GM21381 (cell line): Measurements from ENCODE around the gene STX4.
"Not testable (repeated sequence)": the region's sequence is repeated elsewhere in the genome, so short reads cannot be mapped to it uniquely, and the experiment has no call there.

Experiments
- ATAC-seq: cut with Tn5 transposase; IDR thresholded peaks from one replicate; pipeline ENCODE4 v1.9.1; 2021; ENCODE audit warnings: mild to moderate bottlenecking, moderate library complexity; ENCODE audit not compliant: unreplicated experiment

STX4 gene

DNA sequence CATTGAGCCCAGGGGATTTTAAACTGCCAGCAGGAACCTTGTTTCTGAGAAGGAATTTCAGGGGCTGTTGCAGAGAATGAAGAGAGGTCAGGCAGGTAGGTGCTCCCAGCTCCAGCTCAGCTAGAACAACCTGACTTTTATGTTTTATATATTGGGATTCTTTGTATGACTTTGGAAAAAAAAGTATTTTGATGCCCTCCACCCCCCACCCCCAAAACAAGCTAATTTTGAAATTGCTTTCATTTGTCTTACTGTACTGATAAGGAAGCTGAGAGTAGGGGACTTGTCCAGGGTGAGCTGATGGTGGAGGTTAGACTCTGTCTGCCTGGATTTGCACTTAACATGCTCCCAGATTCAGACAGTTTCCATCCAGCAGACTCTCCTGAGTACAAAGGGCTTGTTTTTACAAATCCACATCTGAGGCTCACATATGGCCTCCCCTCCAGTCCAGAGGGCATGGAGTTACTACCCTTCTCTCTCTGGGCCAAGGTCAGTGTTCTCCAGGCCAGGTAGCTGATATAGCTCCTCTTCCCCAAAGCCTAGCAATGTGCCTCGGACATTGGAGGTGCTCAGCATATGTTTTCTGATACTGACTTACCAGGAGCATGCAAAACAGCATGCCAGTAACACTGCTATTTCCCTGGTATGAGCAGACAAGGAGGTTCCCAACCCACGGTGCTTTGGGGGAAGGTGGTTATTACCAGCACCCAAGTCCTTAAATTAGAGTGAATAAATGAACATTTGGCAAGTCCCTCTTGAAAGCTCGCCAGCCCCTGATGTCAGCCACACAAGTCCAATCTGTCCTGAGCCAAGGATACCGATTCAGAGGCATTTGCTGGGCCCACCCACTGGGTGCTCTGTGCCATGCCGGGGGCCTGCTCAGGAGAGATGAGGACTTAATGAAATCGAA, 34.3 kb upstream of the STX4 start:
- ATAC-seq = no peak

DNA sequence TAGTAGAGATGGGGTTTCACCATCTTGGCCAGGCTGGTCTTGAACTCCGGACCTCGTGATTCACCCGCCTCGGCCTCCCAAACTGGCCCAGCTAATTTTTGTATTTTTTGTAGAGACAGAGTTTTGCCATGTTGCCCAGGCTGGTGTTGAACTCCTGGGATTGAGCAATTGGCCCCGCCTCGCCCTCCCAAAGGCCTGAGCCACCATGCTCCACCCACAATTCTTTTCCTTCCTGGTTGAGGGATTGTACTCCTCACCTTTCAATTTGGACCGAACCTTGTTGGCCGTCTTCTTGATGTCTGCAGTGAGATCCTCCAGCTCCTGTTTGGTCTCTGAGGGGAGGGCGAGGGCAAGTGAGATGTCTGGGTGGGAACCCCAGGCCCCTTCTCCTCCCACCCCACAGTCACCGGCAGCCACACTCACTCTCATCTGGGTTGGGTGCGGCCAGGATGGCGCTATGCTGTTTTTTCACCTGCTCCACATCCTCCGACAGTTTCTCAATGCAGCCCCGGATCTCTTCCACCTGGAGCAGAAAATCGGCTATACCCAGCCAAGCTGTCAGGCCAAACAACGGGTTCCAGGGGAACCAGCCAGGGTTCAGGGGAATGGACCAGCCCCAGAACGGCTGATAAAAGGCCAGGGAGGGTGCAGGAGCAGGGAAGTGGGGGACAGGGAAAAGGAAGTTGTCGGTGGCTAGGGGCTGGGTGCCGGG, 32.5 kb upstream of the STX4 start:
- no peak for ATAC-seq

DNA sequence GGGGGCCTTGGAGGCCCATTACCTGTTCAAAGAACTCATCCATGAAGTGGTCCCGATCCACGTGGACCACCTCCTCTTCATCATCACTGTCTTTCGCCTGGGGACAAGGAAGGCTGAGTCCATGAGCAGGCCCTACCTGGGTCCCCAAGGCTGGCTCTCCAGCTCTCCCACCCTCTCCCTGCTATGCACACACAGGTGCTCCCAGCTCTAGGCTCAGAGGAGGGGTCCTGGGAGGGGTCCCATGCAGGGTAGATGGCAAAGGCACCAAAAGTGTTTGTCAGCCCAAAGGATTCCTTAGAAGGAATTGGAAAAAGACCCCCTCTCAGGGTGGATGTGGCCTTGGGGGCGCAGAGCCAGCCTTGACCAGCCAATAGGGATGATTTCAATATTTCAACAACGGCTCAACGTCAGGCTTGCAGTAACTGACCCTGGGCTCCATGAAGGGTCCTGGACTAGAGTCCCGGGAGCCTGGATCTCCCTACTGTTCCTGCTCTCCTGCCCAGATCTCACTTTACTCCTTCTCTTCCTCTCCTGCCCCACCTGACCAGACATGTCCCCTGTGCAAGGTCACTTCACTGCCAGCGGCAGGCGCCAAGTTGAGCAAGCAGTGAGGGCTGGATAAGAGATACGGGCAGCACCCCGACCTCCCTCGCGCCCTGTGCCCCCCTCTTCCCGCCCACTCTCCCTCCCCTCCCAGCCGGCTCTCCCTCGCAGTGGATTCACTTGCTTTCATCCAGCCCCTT, 31.7 kb upstream of the STX4 start:
- no peak for ATAC-seq

DNA sequence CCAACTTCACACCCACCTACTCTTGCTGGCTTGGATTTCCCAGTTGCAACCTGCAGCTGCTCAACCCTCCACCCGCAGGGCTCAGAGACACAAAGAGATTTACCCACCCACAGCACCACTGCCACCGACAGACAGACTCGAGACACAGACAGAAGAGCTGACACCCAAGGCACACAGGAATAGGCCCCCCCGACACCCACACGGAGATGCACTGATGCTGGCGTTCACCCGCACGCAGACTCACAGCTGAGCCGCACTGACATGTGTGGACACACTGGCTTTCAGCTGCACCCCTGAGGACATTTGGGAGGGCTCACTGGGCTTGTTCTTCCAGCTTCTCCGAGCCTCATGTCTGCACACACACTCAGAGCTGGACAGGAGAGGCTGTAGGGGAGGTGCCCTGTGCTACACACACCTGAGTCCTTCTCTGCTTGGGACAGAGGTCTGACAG, 31.1 kb upstream of the STX4 start:
- ATAC-seq = no peak

DNA sequence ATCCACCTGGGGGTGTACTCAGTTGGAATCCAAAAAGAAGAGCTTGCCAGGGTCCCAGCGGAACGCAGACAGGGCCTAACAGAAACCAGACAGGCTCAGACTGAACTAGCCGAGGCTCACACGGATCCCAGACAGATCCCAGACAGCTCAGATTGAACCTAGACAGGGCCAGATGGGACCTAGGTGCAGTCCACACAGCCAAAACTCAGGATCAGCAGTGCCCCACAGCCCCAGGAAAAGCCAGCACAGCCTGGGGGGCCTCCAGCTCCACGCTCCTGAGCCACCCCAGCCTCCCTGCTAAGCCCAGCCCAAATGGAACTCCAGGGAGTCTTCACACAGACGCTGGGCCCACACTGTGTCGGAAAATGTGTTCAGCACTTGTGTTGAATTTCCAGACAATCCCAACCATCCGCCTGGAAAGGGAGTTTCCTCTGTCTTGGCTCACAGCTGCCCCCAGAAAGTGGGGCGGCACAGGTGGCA, 30.5 kb upstream of the STX4 start:
- ATAC-seq = no peak

DNA sequence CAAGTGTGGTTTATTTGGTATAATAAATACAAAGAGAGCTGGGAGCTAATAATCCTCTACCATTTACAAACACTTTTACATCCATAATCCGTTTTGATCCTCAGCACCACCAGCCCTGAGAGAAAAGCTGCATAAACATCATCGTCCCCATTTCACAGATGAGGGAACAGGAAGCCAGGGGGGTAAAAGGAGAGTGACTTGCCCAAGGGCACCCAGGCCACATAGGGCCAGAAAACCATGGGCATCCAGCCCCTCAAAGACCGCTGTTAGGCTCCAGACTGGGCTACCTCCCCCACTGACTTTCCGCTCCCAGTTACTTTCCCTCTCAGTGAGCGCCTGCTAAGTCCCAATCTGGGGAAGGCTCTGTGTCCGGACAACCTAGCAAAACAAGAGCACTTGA, 29.6 kb upstream of the STX4 start:
- no peak for ATAC-seq

DNA sequence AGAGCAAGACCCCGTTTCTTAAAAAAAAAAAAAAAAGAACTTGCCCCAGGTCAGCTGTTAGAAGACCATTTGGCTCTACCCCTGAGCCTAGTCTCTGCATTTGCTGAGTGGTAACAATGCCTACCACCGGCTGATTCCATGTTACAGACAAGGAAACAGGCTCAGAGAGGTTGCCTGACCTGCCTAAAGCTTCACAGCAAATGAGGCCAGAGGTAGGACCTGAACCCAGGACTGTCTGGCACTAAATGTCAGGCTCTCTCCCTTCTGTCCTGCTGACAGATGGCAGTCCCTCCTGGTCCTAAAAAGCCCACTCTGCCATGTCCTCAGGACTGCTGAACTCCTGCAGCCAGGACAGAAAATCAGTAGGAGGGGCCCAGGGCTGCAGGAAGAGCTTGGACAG, 28.7 kb upstream of the STX4 start:
- no peak for ATAC-seq

DNA sequence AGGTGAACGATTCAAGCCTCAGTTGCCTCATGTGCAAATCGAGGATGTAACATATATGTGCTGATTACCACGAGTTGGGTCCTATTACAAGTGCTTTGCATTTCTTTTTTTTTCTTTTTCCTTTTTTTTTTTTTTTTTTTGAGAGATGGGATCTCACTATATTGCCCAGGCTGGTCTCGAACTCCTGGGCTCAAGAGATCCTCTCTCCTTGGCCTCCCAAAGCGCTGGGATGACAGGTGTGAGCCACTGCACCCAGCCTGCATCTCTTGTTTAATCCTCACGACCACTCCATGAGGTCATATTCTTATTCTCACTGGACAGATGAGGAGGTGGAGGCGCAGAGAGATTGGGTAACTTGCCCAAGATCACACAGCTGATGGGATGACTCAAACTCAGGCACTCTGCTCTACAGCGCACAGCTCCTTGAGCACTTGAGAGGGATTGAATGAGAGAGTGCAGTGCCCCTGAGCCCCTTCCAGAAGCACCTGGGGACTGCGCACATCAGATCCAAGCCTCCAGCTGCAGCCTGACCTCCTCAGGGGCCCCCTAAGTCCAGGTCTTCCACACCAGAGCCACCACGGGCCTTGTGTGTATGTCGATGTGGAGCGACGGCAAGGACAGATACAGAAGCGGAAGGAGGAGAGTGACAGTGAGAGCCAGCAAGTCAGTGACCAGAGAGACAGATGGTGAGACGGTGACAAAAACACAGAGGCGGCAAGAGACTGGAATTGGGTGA, 27.8 kb upstream of the STX4 start:
- no peak for ATAC-seq

DNA sequence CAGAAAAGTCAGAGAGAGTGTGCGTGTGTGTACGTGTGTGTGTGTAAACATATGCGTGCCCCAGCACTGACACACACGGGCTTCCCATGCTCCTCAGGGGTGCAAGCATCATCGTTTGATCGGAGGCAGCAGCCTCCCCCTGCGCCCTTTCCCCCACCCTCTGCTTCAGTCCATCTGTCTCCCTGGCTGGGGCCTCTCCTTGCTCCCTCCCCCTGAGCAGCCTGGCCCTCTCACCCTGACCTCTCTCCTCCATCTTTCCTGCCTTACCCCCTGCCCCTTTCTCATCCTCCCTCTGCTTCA, 27.3 kb upstream of the STX4 start:
- no peak for ATAC-seq

DNA sequence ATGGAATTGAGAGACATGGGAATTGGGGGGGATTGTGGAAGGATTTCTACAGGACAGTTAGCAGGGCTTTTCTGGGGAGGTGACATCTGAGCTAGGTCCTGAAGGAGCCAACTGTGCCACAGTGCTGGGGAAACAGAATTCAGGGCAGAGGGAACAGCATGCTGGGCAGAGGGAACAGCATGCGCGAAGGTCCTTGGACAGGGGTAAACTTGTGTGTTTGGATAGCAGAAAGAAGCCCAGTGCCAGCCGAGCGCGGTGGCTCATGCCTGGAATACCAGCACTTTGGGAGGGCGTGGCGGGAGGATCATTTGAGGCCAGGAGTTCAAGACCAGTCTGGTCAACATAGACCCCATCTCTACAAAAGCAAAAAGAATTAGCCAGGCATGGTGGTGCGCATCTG, 26.8 kb upstream of the STX4 start:
- ATAC-seq = no peak

DNA sequence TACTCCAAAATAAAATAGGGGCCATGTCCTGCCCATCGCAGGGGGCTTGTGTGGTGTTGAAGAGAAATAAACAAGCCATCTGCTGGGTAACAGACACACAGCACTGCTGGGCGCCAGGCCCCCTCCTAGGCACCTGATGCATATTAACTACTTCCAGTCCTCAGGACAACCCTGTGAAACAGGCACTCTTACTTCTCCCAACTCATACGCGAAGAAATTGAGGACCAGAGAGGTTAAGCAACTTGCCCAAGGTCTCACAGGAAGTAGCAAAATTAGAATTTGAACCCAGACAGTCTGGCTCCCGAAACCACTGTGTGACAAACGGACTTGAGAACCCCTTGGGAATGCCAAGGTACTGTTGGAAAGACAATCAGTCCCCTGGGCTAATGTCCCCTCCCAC, 25.7 kb upstream of the STX4 start:
- ATAC-seq = no peak

DNA sequence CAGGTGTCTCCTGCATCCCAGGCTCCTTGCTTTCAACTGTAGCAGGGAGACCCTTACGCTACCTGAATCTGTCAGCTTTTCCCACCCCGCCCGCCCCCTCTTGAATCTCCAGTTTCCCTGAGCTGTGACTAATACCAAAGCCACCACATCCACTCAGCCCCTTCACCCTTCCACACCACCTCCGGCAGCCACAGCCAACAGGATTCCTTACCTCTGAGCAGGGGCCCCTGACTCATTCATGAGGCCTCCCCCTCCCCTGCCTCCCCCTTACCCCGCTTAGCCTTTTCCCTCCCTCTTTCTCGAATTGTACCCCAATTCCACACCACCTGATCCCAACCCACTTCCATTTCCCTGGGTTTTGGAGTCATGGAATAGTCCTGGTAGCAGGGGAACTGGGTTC, 25.2 kb upstream of the STX4 start:
- ATAC-seq = no peak

DNA sequence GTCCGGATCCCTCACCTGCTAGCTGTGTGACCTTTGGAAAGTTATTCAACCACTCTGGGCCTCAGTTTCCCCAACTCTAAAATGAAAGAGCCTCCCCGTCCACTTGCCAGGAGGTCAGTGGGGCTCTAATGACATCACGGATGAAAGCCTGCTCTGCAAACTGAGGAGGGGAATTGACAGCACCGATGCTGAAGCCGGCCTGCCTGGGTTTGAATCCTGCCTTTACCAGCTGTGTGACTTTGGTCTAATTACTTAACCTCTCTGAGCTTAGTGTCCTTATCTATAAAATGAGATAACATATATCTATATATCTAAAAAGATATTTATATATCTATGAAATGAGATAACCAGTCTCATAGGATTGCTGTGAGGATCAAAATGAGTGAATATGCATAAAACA, 24.8 kb upstream of the STX4 start:
- ATAC-seq = no peak

DNA sequence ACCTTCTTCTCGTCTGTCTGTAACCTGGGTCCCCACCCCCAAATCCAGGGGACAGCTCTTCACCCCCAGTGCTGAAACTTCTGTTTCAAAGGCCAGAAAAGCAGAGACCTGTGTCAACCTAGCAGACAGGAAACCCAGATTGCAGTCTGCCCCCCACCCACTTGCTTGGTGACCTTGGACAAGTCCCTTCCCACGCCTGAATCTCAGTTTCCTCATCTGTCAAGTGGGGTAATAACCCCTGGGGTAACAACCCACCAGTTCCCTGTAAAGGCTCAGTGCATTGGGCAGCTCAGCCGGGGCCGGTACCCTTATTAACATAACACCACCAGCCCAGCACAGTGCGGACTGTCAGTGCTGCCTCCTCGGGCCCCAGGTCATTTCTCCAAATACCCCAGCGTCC, 24.2 kb upstream of the STX4 start:
- no peak for ATAC-seq

DNA sequence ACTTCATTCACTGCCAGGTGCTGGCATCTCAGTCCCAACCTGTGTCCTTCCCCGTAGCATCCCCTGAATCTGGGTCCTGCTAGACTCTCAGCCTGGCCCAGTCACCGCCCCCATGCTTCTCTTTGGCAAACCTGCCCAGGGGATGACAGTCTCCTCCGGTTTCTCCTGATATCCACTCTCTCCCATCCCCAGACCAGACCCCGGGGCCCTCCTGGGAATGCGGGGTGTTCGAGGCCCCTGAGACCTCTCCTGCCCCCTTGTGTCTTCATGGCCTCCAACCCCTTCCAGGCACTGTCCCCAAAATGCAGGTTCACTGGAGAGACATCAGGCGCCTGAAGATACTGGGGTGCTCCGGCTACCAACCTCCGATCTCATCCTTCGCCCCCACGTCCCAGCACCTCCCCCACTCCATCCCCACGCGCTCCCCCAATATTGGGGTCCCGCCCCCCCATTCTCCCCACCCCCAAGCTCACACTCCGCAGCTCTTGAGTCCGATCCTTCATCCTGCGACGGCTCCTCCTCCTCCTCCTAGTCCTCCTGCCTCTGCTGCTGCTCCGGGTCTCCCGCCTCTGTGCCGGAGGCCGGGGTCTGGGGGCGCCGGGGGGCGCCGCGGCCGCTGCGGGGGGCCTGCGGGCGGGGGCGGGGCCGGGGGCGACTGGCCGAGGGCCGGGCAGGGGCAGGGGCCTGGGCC, 23.3 kb upstream of the STX4 start:
- ATAC-seq = no peak

DNA sequence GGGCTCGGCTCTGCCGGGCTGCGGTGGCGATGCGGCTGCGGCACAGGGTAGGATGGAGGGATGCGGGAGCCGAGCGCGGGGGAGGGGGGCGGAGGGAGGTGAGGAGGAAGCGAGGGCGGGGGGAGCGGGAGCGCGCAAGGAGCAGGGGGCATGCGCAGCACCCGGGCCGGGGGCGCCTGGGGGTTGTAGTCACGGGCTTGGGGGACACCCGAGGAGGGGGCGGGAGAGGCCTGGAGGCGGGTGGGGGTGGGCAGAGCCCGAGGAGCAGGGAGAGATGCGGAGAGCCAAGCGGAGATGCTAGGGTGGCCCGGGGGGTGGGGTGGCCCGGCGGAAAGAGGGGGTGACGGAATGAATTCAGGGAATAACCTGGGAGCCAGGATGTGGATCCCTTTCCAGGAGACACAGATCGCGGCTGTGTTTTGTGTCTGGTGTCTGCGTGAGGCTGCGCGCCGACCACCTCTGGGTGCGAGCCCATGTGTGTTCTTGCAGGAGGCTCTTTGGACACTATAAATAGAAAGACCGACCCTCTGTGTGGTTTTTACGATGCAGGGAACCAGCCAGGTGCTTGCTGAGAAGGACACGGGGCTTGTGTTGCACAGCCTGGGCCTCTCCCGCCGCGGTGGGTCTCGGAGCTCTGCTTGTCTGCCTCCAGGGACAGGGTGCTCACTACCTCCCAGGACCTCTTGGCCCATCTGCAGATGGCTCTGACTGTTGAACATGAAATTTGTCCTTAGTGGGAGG, 22.6 kb upstream of the STX4 start, which contains the start of gene STX1B:
Gene STX1B, minus strand, starts transcription at position 54 of the 741 bp plus-strand sequence. CDS start 242 bp downstream, outside the sequence.
- ATAC-seq = no peak

DNA sequence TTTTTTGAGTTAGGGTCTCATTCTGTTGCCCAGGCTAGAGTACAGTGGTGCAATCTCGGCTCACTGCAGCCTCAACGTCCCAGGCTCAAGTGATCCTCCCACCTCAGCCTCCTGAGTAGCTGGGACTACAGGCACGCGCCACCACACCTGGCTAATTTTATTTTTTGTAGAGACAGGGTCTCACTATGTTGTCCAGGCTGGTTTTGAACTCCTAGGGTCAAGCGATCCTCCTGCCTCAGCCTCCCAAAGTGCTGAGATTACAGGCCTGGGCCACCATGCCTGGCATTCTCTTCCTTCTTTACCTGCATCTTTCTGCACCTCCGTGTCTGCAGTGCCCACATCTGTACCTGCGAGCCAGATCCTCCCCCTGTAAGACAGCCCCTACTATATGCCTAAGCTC, 21.5 kb upstream of the STX4 start:
- ATAC-seq = not testable (repeated sequence)

DNA sequence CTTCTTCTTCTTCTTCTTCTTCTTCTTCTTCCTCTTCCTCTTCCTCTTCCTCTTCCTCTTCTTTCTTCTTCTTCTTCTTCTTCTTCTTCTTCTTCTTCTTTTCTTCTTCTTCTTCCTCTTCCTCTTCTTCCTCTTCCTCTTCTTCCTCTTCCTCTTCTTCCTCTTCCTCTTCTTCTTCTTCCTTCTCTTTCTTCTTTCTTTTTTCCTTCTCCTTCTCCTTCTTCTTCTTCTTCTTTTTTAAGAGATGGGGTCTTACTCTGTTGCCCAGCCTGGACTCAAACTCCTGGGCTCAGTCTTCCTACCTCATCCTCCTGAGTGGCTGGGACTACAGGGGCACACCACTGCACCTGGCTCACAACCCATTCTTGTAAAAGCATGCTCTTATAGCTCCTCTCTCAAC, 20.1 kb upstream of the STX4 start:
- ATAC-seq = not testable (repeated sequence)

DNA sequence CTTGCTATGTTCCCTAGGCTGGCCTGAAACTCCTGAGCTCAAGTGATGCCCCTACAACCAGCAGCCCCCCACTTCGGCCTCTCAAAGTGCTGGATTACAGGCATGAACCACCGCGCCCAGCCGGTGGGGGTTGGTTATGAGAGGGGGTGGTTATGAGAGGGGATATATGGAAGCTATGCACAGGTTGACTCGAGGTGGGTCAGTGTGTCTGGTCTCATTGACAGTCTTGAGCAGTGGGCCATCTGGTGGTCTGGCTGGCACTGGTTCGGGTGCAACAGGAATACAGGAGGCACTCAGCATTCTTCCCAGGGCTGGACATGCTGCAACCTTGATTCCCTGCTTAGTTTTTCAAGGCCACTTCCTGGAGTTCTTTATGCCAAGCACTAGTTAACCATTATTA, 17.3 kb upstream of the STX4 start:
- ATAC-seq = no peak

DNA sequence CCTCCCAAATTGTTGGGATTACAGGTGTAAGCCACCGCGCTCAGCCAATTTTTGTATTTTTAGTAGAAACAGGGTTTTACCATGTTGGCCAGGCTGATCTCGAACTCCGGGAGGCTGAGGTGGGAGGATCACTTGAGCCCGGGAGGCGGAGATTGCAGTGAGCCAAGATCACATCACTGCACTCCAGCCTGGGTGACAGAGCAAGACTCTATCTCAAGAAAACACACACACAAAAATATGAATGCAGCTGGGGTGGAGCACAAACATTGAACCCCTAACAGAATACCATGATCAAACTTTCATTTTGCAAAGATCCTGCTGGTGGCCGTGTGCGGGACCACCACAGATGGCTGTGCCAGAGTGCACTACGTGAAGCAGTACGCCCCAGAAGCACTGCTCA, 15.6 kb upstream of the STX4 start:
- not testable (repeated sequence) for ATAC-seq
